Testis (tissue), 2 donors: ENCODE measurements around the gene KATNAL1.

ENCODE experiments used
- POLR2A ChIP-seq: fragments of 450-650 bp; IDR thresholded peaks from one replicate; pipeline ENCODE4 v1.6.1; 2017; ENCODE audit warnings: antibody characterized with exemption, mild to moderate bottlenecking, moderate library complexity
- TF ChIP-seq, protein P1 (sequence below), 3 experiments: fragments of 450-650 bp in 2 of 3; fragments of 200-600 bp in 1 of 3; sonication (generic) in 1 of 3; IDR thresholded peaks; one replicate each; pipeline ENCODE4 v1.5.1; 2016 to 2019; ENCODE audit warnings: antibody characterized with exemption in 3 of 3, mild to moderate bottlenecking in 2 of 3, moderate library complexity in 1 of 3

DNA sequence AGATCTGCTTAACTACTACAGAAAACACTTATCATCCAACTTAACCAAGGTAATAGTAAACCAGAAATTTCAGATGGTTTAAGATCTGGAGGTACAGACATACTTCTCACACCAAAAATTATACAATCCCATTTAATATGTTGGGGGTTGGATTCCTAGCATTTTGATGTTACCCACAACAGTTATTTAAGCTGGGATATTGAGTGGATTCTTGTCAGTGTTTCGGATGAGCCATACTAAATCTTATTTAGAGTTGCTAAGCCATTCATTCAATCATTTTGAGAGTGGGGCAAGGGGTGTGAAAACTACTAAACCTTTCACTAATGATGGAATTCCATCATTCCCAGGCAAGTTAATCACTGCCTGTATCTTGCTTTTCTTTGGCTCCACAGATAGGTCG, 40.6 kb downstream of the KATNAL1 start:
- TF ChIP-seq, protein P1, sequence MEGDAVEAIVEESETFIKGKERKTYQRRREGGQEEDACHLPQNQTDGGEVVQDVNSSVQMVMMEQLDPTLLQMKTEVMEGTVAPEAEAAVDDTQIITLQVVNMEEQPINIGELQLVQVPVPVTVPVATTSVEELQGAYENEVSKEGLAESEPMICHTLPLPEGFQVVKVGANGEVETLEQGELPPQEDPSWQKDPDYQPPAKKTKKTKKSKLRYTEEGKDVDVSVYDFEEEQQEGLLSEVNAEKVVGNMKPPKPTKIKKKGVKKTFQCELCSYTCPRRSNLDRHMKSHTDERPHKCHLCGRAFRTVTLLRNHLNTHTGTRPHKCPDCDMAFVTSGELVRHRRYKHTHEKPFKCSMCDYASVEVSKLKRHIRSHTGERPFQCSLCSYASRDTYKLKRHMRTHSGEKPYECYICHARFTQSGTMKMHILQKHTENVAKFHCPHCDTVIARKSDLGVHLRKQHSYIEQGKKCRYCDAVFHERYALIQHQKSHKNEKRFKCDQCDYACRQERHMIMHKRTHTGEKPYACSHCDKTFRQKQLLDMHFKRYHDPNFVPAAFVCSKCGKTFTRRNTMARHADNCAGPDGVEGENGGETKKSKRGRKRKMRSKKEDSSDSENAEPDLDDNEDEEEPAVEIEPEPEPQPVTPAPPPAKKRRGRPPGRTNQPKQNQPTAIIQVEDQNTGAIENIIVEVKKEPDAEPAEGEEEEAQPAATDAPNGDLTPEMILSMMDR (IDR thresholded peaks at IDR 0.05), result no peak
- TF ChIP-seq POLR2A, result no peak
